HG03457 (cell line): Measurements from ENCODE around the gene FGF8.
A peak's percentile ranks its signal among the peaks of the same experiment; 100 is the strongest.
"Not testable (repeated sequence)": the region's sequence is repeated elsewhere in the genome, so short reads cannot be mapped to it uniquely, and the experiment has no call there.

Experiments
- ATAC-seq: cut with Tn5 transposase; IDR thresholded peaks from one replicate; pipeline ENCODE4 v1.9.1; 2021; ENCODE audit warnings: moderate number of reproducible peaks; ENCODE audit not compliant: unreplicated experiment

FGF8 gene, protein sequence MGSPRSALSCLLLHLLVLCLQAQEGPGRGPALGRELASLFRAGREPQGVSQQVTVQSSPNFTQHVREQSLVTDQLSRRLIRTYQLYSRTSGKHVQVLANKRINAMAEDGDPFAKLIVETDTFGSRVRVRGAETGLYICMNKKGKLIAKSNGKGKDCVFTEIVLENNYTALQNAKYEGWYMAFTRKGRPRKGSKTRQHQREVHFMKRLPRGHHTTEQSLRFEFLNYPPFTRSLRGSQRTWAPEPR

DNA sequence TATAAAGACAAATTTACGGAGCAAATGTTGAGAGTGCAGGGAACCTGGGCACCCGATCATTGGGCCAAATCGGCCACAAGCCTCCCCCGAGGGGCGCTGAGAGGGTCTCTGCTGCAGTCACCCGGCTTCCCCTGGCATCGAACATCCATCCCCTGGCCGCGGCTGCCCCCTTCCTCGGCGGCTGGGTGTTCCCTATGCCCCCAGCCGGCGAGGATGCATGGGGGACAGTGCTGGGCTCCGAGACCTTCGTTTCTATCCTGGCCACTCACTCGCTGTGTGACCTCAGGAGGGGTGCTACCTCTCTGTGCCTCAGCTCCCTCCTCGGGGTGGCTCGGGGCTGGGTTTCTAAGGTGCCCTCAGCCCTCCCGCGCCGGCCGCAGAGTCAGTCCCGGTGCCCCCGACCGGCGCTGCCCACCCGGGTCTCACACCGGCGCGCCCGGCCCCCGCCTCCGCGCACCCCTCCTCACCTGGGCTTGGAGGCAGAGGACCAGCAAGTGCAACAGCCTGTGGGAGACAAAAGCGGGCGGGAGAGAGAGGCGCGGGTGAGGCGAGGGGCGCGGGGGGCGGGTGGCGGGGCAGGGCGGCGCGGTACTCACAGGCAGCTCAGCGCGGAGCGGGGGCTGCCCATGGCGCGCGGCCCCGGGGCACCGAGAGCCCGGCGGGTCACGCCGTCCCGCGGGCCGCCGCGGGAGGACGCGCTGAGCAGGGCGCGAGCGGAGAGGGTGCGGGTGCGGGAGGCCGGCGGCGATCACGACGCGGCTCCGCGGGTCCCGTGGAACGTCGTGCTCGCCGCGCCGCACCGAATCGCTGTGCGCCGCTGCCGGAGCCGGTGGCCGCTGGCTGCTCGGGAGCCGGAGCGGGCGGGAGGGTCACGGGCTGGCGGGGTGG, at the start of gene FGF8:
Gene FGF8 (minus strand): TSS at position 842 of the 888 bp plus-strand sequence. CDS start 214 bp downstream, at position 628.
- no peak for ATAC-seq

DNA sequence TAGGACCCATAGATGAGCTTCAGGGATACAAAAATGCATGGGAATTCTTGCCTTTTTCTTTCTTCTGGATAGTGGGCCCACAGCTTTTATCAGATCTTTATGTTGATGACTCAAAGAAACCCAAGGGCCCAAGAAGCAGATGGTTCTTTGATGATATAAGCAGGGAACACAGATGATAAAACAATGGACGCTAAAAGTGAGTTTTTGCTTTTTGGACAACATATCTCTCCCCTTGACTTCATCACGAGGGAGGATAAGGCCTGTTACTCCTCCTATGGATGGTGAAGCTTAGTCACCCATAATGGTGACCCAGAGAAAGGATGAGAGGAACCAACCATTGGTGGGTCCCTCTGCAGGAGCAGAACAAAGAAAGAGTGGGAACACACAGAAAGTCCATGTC, 48.8 kb upstream of the FGF8 start:
- ATAC-seq: no peak

DNA sequence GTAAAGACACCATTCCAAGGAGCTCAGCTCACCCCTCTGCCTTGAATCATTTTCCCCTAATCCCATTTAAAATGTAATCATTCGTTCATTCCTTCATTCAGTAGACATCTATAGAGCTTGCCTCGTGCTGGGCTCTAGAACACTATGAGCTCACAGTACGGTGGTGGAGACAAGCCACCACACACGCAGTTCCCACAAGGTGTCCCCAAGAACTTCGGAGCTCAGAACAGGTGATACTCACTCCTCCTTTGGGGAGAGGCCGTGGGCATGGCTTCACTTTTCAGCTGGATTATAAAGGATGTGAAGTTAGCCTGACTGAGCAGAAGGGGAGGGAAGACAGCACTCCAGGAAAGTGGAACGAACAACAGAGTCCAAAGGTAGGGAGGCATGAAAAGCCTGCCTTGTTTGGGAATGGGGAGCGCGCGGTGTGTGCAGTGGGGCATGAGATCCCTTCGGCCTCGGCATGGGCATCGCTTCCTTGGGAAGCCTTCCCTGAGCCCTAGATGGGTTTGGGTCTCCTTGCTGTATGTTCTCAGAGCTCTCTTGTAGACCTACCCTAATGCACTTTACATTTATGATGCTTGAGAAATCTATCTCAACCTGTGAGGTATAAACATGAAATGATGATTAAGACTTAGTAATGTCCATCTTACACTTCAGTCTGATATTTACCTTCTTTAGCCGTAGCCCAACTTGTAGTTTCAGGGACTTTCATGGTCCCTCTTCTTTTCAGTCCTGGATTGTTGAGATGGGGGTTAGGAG, 43.1 kb upstream of the FGF8 start:
- no peak for ATAC-seq

DNA sequence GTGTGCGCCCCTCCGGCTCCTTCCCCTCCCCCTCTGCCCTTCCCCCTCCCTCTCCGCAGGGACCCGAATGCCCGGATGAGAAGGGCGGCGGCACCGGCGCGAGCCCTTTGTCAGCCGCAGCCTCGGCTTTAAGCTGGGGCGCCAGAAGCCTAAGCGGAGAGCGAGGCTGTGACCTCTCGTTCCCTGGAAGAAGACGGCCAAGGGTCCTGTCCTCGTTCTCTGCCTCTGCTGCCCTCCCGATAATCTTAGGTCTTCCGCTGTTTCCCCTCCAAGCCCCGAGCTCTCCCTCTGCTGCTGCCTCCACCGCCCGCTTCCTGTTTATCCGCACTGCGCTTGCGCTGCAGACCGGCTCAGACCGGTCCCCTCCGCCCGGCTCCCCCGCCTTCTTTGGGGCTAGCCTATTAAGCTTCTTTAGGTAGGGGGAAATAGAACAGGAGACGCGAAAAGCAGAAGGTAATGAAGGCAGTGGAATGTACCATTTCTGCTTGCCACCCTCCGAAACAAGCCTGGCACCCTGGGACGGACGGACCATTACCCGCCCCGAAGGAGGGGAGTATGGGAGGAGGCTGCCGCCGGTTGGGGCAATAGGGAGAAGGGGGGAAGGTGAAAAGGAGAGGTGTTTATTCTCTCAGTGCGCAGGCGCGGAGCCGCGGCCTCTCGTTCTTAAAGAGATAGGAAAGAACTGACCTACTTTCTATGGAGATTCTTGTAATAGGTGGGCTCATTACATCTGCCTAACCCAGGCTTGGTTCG, 42.4 kb upstream of the FGF8 start, which contains the start of gene OGA:
Gene OGA (minus strand): TSS at position 326 of the 753 bp plus-strand sequence. CDS start 422 bp downstream, outside the sequence.
- ATAC-seq: peak; percentile 82

DNA sequence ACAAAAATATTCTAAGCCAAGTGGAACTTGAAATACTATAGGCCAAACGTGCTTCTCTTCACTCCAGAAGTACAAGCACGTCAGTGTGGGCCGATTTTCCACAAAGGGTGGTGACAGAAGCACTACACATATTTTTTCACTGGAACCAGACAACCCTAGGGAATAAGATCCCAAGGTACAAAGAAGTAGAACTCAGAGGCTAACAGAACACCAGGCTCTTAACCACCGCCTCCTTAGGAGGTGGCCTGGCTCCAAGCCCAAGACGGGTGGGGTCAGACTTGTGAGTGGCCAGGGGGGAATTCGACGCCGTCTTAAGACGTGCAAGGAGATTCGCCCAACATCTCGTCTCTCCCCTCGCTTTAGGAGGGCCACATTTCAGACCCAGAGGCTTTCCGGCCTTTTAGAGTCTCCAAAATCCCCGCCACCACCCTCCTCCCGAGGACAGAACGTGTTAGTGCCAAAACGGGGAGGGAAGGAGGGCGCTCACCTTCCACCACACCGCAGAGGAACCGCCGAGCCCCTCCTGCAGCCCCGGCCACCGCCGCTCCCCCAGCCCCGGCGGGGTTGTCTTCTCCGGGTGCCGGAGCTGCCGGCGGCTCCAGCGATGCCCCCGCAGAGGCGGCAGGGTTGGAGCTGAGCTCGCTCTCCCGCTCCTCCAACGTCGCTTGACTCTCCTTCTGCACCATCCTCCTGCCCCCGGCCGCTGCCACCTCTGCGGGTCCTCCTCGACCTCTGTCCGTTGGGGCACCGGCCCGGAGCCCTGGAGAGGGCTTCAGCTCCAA, 41.6 kb upstream of the FGF8 start:
- no peak for ATAC-seq

DNA sequence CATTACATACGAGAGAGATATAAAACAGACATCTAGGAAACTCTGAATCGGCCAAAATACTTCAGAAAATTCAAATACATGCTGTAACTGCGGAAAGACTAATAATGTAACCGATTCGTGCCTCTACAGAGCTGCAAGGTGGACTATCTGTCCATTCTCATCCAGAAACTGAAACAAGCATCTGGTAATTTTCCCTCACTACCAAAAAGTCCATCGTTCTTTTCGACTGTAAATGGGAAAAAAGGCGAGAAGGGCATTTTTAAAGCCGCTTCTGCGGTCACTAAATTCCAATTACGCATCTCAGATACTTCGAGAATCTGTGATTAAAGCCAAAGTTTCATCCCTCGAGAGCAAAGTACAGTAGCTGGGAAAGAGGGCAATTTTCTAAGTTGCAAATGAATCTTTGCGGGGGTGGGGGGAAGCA, 41.0 kb upstream of the FGF8 start:
- ATAC-seq: no peak

DNA sequence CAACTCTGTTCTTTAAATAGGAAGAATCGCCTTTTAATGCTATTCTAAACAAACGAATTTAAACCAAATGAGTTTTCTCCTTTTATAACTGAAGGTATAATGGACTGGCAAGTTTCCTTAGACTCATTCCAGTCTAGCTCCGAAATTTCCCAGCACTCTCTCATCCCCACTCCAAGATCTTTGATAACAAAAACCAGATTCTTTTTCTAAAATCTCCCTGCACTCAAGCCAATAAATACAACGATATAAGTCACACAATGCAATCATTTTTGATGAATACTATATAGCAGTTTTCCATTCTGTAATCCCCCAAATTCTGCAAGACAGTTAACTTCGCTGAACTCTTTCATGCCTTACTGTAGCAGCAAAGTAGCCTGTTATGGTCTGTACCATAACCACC, 40.5 kb upstream of the FGF8 start:
- no peak for ATAC-seq

DNA sequence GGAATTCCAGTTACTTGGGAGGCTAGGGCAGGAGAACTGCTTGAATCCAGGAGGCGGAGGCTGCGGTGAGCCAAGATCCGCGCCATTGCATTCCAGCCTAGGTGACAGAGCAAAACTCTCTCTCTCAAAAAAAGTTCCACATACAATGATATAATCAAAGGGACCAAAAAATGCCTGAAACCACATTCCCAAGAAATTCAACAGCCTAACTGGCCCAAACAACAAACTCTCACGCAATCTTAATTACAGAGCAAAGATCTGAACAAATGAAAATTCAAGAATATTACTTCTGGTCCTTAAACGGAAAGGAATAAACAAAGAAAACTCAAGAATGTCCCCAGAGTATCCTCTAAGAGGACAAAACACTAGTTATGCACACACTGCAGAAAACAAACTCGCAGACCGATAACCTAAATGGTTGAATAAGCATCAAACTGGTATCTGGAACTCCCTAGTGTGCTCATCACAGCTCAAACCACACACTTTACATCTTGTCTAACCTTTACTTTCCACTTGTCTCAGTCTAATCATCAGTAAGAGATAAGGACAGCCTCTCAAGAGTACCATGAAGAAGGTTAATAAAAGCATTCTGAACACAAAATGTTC, 38.7 kb upstream of the FGF8 start:
- ATAC-seq: no peak

DNA sequence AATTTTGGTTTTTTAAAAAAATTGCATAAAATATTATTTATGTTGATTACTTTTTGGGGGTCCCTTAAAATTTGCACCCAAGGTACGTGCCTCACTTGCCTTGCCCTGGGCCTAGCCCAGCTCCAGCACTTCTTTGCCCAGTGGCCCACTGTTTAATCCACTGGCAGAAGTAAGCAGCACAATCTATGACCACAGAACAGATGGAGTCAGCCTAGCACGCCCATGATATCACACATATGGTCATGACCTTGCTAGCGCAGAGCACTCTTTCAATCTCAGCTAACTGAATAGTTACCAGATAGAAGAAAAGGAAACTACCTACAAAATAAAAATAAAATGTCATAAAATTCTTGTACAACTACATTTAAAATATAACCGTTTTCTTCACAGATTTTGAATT, 36.7 kb upstream of the FGF8 start:
- ATAC-seq: no peak

DNA sequence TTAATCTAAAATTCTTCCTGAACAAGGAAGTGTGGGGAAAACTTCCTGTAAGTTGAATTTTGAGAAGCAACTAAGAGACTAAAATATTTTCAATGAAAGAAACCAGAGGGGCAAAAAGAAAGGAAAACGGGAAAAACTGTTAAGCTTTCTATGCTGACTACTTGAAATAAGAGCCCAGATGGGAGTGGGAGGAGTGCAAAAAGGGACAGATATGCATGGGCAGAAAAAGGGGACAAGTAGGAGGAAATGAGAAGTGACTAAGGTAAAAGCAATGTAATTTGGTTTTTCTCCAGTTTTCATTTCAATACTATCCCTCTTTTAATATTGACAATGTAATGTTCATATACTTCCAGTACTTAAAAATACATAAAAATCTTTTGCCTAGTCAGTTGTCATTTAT, 31.2 kb upstream of the FGF8 start:
- ATAC-seq: no peak

DNA sequence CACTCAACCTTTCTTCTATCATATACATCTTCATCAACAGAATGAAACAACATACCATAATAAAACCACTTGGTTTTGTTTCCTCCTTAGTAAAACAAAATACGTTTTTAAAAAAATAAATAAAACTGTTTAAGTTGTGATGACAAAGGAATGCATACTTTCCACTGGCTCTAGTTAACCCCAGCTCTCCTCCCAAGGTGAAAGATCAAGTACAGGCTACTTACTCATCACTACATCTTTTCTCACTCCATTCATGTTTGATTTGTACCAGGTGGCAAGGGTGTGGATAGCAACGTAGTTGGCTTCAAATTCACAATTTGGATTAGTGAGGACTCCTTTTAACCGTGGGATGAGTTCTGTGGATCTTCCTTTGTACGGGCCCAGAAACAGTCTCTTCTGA, 27.6 kb upstream of the FGF8 start:
- no peak for ATAC-seq

DNA sequence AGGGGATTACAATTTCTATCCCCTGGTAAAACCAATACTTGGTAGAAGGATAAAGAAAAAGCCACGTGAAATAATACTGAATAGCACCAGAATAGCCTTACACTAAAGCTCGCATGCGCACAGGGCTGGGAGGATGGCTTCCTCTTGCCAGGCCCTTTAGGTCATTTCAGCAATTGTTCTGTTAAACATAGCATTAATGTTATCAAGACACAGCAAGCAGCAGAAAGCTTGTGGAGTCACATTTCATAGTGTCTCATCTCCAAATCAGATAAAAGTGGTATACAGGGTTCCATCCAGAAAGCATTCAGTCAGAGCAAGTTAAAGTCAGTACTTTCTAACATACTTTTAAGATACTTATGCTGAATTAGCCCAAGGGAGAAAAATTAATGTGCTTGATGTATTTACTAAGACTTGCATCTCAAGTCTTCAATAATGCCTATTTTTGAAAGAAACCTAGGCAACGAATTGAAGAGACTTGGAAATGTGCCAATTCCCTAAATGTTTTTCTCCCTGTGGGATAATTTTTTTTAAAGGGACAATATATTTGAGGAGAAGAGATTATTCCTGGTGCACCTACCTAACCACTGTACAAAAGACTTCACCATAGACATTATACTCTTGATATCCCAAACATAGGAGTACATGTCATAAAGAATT, 21.6 kb upstream of the FGF8 start:
- no peak for ATAC-seq

DNA sequence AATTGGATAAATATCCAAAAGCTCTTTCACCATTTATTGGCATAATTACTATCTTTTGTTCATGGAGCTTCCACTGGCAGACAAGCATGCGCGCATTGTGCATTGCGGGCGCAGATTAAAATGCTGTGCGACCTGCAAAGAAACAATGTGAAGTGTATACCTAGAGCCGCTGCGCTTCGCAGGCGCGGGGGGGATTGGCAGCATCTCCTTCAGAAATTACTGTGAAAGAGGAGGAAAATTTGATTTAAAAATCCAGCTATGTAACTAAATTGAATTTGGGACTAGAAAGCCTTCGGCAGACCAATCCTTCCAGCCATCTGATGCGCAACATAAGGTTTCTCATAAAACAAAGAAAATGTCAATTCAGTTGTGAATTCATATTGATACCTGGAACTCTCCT, 17.6 kb upstream of the FGF8 start:
- ATAC-seq: no peak

DNA sequence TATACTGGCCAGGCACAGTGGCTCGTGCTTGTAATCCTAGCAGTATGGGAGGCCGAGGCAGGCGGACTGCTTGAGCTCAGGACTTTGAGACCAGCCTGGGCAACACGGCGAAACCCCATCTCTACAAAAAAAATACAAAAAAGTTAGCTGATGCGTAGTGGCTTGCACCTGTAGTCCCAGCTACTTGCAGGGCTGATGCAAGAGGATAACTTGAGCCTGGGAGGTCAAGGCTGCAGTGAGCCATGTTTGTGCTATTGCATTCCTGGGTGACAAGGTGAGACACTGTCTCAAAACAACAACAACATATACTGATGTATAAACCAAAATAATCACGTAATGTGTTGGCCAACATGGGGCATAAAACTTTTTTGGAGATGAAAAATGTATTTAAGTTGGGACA, 13.8 kb upstream of the FGF8 start:
- no peak for ATAC-seq

DNA sequence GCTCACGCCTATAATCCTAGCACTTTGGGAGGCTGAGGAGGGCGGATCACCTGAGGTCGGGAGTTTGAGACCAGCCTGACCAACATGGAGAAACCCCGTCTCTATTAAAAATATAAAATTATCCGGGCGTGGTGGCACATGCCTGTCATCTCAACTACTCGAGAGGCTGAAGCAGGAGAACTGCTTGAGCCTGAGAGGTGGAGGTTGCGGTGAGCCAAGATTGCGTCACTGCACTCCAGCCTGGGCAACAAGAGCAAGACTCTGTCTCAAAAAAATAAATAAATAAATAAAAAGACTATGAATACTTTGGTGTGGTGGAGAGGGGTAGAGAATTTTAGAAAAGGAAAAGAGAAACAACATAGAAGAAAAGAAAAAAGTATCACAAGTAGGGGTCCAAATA, 13.3 kb upstream of the FGF8 start:
- ATAC-seq: not testable (repeated sequence)

DNA sequence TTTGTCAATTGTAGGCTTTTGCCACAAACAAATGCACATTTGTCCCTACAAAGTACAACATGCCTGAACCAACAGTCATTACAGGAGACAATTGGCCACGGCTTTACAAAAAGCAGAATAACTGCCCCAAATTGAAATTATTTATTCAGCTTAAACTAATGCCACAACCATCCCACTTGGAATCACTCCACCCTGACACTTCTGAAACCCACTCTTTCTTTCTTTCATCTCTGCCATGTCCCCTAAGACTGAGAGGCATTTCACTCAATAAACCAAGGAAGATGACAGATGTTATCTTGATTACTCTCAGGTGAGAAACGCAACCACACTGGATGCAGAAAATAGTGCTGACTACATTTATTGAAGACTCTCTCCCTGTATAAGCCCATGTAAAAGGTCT, 9.9 kb upstream of the FGF8 start:
- no peak for ATAC-seq

DNA sequence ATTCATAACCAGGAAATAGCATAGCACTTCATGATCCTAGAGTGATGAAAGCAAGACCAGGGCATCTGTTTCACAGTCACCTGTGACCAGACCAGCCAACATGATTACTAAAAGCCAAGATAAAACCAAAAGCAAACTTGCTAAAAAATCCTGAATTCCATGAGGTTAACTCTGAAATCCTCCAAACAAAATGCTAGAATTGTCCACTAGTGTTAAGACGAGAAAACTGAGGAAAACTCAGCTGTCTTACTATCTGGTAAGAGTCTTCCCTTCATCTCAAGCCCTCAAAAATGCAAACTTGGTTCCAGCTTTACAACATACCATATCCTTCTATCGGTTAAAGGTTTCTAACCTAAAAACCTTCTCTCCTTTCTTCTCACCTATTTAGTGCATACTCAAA, 8.6 kb upstream of the FGF8 start:
- no peak for ATAC-seq

DNA sequence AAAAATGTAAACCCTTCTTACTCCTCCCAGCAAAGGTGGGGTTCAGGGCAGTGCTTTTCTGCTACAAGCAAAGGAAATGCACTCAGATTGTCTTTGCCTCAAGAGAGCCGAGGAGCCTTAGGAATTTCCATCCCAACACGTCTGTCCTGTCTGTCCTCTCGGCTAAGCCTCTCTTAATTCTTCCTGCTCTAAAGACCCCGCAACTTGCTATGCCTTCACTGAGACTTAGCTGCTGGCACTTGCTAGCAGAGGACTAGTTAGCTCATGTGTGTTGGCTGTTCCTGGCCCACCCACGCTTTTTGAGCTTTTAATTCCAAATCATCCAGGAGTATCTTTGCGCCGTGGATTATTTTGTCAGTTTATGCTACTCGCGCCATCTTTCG, 7.8 kb upstream of the FGF8 start:
- no peak for ATAC-seq
